22Rv1 (cell line): ENCODE measurements around the gene ARF1.

Experiments
- H3K27ac ChIP-seq: fragments of 450-650 bp; 2 replicates; pipeline ENCODE4 v1.5.1; 2017
- CTCF ChIP-seq: fragments of 450-650 bp; IDR thresholded peaks from 2 replicates; pipeline ENCODE4 v1.5.1; 2017; ENCODE audit warnings: mild to moderate bottlenecking
- ZFX ChIP-seq: fragments of 450-650 bp; IDR thresholded peaks from 2 replicates; pipeline ENCODE4 v1.6.1; 2017; ENCODE audit warnings: antibody characterized with exemption, borderline replicate concordance

ARF1 gene

GRCh38 chr1:228082214-228082917 lies at the start of gene ARF1:
Gene ARF1 (plus strand): TSS chr1:228082708. CDS start chr1:228097115, 14,407 bp downstream.
- peak within 1 kb of the TSS; percentile 95 for H3K27ac ChIP-seq

GRCh38 chr1:228033376-228033775 lies 49.1 kb upstream of the ARF1 start:
- no peak overlapping the region for H3K27ac ChIP-seq
- TF ChIP-seq CTCF (no peak), ZFX (no peak)

More at GRCh38 chr1:228082214-228082917, at the start of gene ARF1:
- TF ChIP-seq CTCF (0 out of 2 replicates have a peak, but pooled peaks have one; percentile 12), ZFX (no peak)

- TF ChIP-seq CTCF = no peak
- TF ChIP-seq ZFX = no peak
- no peak overlapping the region for H3K27ac ChIP-seq
Observed at GRCh38 chr1:228034954-228035837, 47.3 kb upstream of the ARF1 start.

GRCh38 chr1:228035844-228036243 lies 46.7 kb upstream of the ARF1 start:
- TF ChIP-seq CTCF = no peak
- TF ChIP-seq ZFX = no peak
- no peak overlapping the region for H3K27ac ChIP-seq

GRCh38 chr1:228036701-228037231 lies 45.7 kb upstream of the ARF1 start:
- TF ChIP-seq CTCF (no peak), ZFX (no peak)
- no peak overlapping the region for H3K27ac ChIP-seq

- no peak for TF ChIP-seq CTCF
- TF ChIP-seq ZFX = no peak
- no peak overlapping the region for H3K27ac ChIP-seq
Observed at GRCh38 chr1:228037401-228038386, 44.8 kb upstream of the ARF1 start.
